DND-41 (cell line): ENCODE results near the gene PSMG1.

Experiments
- EZH2 ChIP-seq: IDR thresholded peaks from 3 replicates; pipeline ENCODE4 v1.6.1; 2012; ENCODE audit warnings: borderline replicate concordance, low read depth, mild to moderate bottlenecking, moderate library complexity, low read length, inconsistent platforms; ENCODE audit not compliant: severe bottlenecking
- TF ChIP-seq, protein P1 (sequence below): IDR thresholded peaks from 2 replicates; pipeline ENCODE4 v1.5.1; 2012; ENCODE audit warnings: borderline replicate concordance, low read length, moderate library complexity, mild to moderate bottlenecking; ENCODE audit not compliant: poor library complexity, severe bottlenecking; ENCODE audit errors: extremely low read depth

DNA sequence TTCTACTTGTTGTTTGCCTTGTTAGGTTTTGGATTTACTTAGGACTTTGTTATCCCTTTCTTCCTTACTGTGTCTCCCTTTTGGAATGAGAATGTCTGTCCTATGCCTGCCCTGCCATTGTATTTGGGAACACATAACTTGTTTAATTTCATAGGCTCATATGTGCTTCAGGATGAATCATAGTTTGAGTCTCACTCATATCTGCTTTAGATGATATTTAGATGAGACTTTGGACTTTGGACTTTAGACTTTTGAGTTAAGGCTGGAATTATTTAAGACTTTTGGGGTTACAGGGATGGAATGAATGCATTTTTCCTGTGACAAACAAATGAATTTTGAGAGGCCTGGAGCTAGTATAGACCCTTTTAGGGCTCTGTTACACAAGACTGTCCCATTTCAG is 33.4 kb downstream of the PSMG1 start:
- TF ChIP-seq, protein P1, sequence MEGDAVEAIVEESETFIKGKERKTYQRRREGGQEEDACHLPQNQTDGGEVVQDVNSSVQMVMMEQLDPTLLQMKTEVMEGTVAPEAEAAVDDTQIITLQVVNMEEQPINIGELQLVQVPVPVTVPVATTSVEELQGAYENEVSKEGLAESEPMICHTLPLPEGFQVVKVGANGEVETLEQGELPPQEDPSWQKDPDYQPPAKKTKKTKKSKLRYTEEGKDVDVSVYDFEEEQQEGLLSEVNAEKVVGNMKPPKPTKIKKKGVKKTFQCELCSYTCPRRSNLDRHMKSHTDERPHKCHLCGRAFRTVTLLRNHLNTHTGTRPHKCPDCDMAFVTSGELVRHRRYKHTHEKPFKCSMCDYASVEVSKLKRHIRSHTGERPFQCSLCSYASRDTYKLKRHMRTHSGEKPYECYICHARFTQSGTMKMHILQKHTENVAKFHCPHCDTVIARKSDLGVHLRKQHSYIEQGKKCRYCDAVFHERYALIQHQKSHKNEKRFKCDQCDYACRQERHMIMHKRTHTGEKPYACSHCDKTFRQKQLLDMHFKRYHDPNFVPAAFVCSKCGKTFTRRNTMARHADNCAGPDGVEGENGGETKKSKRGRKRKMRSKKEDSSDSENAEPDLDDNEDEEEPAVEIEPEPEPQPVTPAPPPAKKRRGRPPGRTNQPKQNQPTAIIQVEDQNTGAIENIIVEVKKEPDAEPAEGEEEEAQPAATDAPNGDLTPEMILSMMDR, result no peak
- no peak for TF ChIP-seq EZH2
